Measurements from ENCODE around the gene SPO11. TPM values are rescaled to one million over a fixed set of nuclear protein-coding genes. Genes with fewer than 3 reads are reported as not detected.

Gene SPO11
- total and polyA plus RNA-seq, 2 of the 8 experiments (the other 6 are each of a cell fraction or from before 2014, with no cell fraction given) = not detected

- peak; percentile 89 to 92 for TF ChIP-seq RAD21 (IDR thresholded peaks at IDR 0.05 in 1 of 2, conservative IDR thresholded peaks at IDR 0.05 in 1 of 2; ENCODE audit: low read depth in 2 of 2, low read length in 2 of 2)
- TF ChIP-seq USF2 (IDR thresholded peaks at IDR 0.05; ENCODE audit: low read length) = no peak
- no peak for TF ChIP-seq POLR2A (IDR thresholded peaks at IDR 0.05; ENCODE audit: control extremely low read depth in 1 of 2, low read depth in 2 of 2, low read length in 2 of 2)
- peak; percentile 27 for TF ChIP-seq NANOG (IDR thresholded peaks at IDR 0.05; ENCODE audit: insufficient read depth, low read depth, low read length, poor library complexity, severe bottlenecking)
- TF ChIP-seq TBP (IDR thresholded peaks at IDR 0.05; ENCODE audit: low read depth, low read length) = no peak
- TF ChIP-seq NRF1 (IDR thresholded peaks at IDR 0.05; ENCODE audit: low read depth, low read length) = no peak
- TF ChIP-seq, protein P1, sequence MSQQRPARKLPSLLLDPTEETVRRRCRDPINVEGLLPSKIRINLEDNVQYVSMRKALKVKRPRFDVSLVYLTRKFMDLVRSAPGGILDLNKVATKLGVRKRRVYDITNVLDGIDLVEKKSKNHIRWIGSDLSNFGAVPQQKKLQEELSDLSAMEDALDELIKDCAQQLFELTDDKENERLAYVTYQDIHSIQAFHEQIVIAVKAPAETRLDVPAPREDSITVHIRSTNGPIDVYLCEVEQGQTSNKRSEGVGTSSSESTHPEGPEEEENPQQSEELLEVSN (IDR thresholded peaks at IDR 0.05) = peak; percentile 77; the same call in 1 of the 2 replicates
- no peak for TF ChIP-seq CEBPB (IDR thresholded peaks at IDR 0.05; ENCODE audit: low read depth, low read length)
These were observed at the start of gene SPO11 (continued) for GRCh38 chr20:57329608-57330221.

All from H1 (cell line).